OCI-LY3 (cell line): ENCODE data around the gene KRT23.

Experiments
- H2AFZ ChIP-seq: fragments of 200-600, 300-600 bp; shearing (Covaris generic); 2 replicates; pipeline ENCODE4 v1.6.0; 2014; ENCODE audit warnings: antibody characterized with exemption, low read depth, low read length
- H3K27ac ChIP-seq: fragments of 200-600, 300-600 bp; sonication (generic); 2 replicates; pipeline ENCODE4 v1.5.1; 2014; ENCODE audit warnings: mild to moderate bottlenecking, low read length, moderate library complexity, mixed read lengths
- H3K27me3 ChIP-seq: fragments of 200-600, 300-600 bp; sonication (generic); 2 replicates; pipeline ENCODE4 v1.6.1; 2014; ENCODE audit warnings: low read depth, low read length, mixed read lengths
- H3K36me3 ChIP-seq: fragments of 200-600, 300-600 bp; sonication (generic); replicated peaks from 2 replicates; pipeline ENCODE3; 2014; ENCODE audit warnings: low read depth, low read length, mixed read lengths
- H3K4me1 ChIP-seq: fragments of 300-600, 200-600 bp; sonication (generic); 2 replicates; pipeline ENCODE4 v1.6.1; 2014; ENCODE audit warnings: low read length, mixed read lengths
- H3K4me2 ChIP-seq: fragments of 200-600, 300-600 bp; sonication (generic); 2 replicates; pipeline ENCODE4 v1.6.1; 2014; ENCODE audit warnings: low read length, mixed read lengths
- H3K4me3 ChIP-seq: fragments of 300-600, 200-600 bp; sonication (generic); 2 replicates; pipeline ENCODE4 v1.5.1; 2014; ENCODE audit warnings: antibody characterized with exemption, mild to moderate bottlenecking, low read length, moderate library complexity
- H3K79me2 ChIP-seq: fragments of 300-600, 200-600 bp; shearing (Covaris generic); 2 replicates; pipeline ENCODE4 v1.6.1; 2014; ENCODE audit warnings: mild to moderate bottlenecking, low read length, mixed read lengths
- H3K9ac ChIP-seq: fragments of 300-600, 200-600 bp; shearing (Covaris generic); 2 replicates; pipeline ENCODE4 v1.6.0; 2014; ENCODE audit warnings: mild to moderate bottlenecking, low read length, moderate library complexity
- H3K9me3 ChIP-seq: fragments of 200-600, 300-600 bp; shearing (Covaris generic); 2 replicates; pipeline ENCODE4 v1.6.1; 2014; ENCODE audit warnings: low read length, mixed read lengths; ENCODE audit not compliant: insufficient read depth
- H4K20me1 ChIP-seq: fragments of 200-600, 300-600 bp; sonication (generic); 2 replicates; pipeline ENCODE4 v1.6.1; 2016; ENCODE audit warnings: low read length, mixed read lengths; ENCODE audit not compliant: insufficient read depth
- CTCF ChIP-seq: fragments of 200-600, 300-600 bp; sonication (generic); IDR thresholded peaks from 2 replicates; pipeline ENCODE4 v1.5.1; 2014; ENCODE audit warnings: antibody characterized with exemption, low read length, low read depth
- EZH2phosphoT487 ChIP-seq: fragments of 200-600 bp; shearing (Covaris generic); IDR thresholded peaks from 2 replicates; pipeline ENCODE4 v1.6.1; 2018; ENCODE audit warnings: antibody characterized with exemption, mixed run types, low read depth

KRT23 gene

GRCh38 chr17:40945414-40945813 is 8.0 kb upstream of the KRT23 start:
- TF ChIP-seq CTCF (no peak), EZH2phosphoT487 (no peak)
- Histone ChIP-seq H3K36me3 (no peaks in the 10 kb centered on the region), H3K9ac (no peak overlapping the region), H3K27me3 (peaks cover 30% of the 10 kb centered on the region), H3K4me1 (no peaks in the 10 kb centered on the region), H3K79me2 (no peaks in the 10 kb centered on the region), H4K20me1 (no peaks in the 10 kb centered on the region), H3K9me3 (no peaks in the 10 kb centered on the region), H3K4me2 (no peak overlapping the region), H3K27ac (no peak overlapping the region), H2AFZ (no peak overlapping the region), H3K4me3 (no peak overlapping the region)

DNA sequence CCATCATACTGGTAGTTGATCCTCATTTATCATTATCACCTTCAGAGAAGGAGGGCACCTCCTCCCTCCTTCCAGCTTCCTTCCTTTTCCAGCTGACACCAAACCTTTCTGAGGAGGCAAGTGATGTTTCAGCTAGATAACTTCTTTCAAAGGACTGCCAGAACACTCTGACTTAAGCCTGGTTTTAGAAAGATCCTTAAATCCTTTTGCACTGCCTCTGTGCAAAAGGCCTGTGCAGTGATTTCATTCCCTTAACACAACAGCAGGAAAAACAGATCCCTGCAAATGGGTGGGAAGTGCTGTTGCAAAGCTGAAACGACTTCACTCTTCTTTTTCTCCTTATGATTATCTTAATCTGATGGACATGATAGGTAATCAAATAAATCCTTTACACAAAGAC is 7.1 kb upstream of the KRT23 start:
- H3K4me3 ChIP-seq: no peak overlapping the region
- no peaks in the 10 kb centered on the region for H3K4me1 ChIP-seq
- H3K9ac ChIP-seq: no peak overlapping the region
- no peak overlapping the region for H3K4me2 ChIP-seq
- no peaks in the 10 kb centered on the region for H3K36me3 ChIP-seq
- H3K27me3 ChIP-seq: peaks cover 30% of the 10 kb centered on the region
- no peaks in the 10 kb centered on the region for H3K9me3 ChIP-seq
- H3K27ac ChIP-seq: no peak overlapping the region
- no peaks in the 10 kb centered on the region for H4K20me1 ChIP-seq
- H3K79me2 ChIP-seq: no peaks in the 10 kb centered on the region
- H2AFZ ChIP-seq: no peak overlapping the region
- TF ChIP-seq EZH2phosphoT487 (no peak), CTCF (no peak)

DNA sequence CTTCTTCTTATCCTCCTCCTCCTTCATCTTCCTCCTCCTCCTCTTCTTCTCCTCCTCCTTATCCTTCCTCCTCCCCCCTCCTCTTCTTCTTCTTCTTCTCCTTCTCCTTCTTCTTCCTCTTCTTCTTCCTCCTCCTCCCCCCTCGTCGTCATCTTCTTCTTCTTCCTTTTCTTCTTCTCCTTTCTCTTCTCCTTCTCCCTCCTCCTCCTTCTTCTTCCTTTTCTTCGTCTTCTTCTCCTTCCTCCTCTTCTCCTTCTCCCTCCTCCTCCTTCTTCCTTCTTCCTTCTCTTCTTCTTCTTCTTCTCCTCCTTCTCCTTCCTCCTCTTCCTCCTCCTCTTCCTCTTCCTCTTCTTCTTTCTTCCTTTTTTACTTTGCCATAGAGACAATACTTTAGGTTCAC is 5.1 kb upstream of the KRT23 start:
- H4K20me1 ChIP-seq: no peaks in the 10 kb centered on the region
- no peaks in the 10 kb centered on the region for H3K36me3 ChIP-seq
- H3K27ac ChIP-seq: no peak overlapping the region
- H3K9me3 ChIP-seq: no peaks in the 10 kb centered on the region
- H2AFZ ChIP-seq: no peak overlapping the region
- peaks cover 27% of the 10 kb centered on the region for H3K27me3 ChIP-seq
- no peak overlapping the region for H3K4me3 ChIP-seq
- no peak overlapping the region for H3K9ac ChIP-seq
- H3K4me2 ChIP-seq: no peak overlapping the region
- TF ChIP-seq CTCF (no peak), EZH2phosphoT487 (no peak)
- H3K79me2 ChIP-seq: no peaks in the 10 kb centered on the region
- no peaks in the 10 kb centered on the region for H3K4me1 ChIP-seq

GRCh38 chr17:40940266-40940665 is 2.8 kb upstream of the KRT23 start:
- H3K4me2 ChIP-seq: no peak overlapping the region
- no peaks in the 10 kb centered on the region for H3K9me3 ChIP-seq
- no peaks in the 10 kb centered on the region for H3K79me2 ChIP-seq
- peaks cover 20% of the 10 kb centered on the region for H3K27me3 ChIP-seq
- H3K9ac ChIP-seq: no peak overlapping the region
- H2AFZ ChIP-seq: no peak overlapping the region
- no peaks in the 10 kb centered on the region for H3K4me1 ChIP-seq
- TF ChIP-seq EZH2phosphoT487: no peak
- no peak for TF ChIP-seq CTCF
- H4K20me1 ChIP-seq: no peaks in the 10 kb centered on the region
- H3K4me3 ChIP-seq: no peak overlapping the region
- H3K27ac ChIP-seq: no peak overlapping the region
- no peaks in the 10 kb centered on the region for H3K36me3 ChIP-seq
